GM10248 (cell line): ENCODE measurements around the gene DGLUCY.
"Not testable (repeated sequence)": the region's sequence is repeated elsewhere in the genome, so short reads cannot be mapped to it uniquely, and the experiment has no call there.

ENCODE experiments used
- CTCF ChIA-PET: fragments of 300-600 bp; sonication (Branson Sonifier 250); formaldehyde crosslinking; extraction: SDS; loops from one replicate; lab custom pipeline; 2021; ENCODE audit warnings: antibody characterized with exemption; lab: Yijun Ruan, JAX
- POLR2A ChIA-PET: fragments of 350-650 bp; sonication (Branson Sonifier 250); formaldehyde crosslinking; extraction: SDS; loops from one replicate; lab custom pipeline; 2020; ENCODE audit warnings: antibody characterized with exemption; lab: Yijun Ruan, JAX
- DNase-seq: peaks from one replicate; pipeline ENCODE4 v3.0.0; 2012; ENCODE audit errors: extremely low spot score
- CTCF ChIP-seq: IDR thresholded peaks from 2 replicates; pipeline ENCODE4 v1.5.1; 2012; ENCODE audit warnings: mild to moderate bottlenecking, low read depth; ENCODE audit errors: extremely low read depth, missing control alignments, control extremely low read depth

The DGLUCY gene

GRCh38 chr14:91119556-91120311, 5.9 kb downstream of the DGLUCY start:
- TF ChIP-seq CTCF = no peak
- no peak for DNase-seq
- ChIA-PET POLR2A (no interaction called here), CTCF (interaction anchor here (1.2 to 2.6 kb wide), 3 partner anchors 19 to 58 kb away, joined by 3 to 9 read pairs (median 5); no protein-coding TSS in a partner anchor)

- CTCF ChIA-PET = no interaction called here
- POLR2A ChIA-PET = no interaction called here
- DNase-seq = no peak
- no peak for TF ChIP-seq CTCF
These were observed 9.3 kb downstream of the DGLUCY start for GRCh38 chr14:91123201-91123600.

GRCh38 chr14:91124406-91125270, 10.8 kb downstream of the DGLUCY start:
- CTCF ChIA-PET = interaction anchor here (2.0 to 3.6 kb wide), 2 partner anchors 12 to 14 kb away, joined by 4 to 12 read pairs; no protein-coding TSS in a partner anchor
- DNase-seq, POLR2A ChIA-PET: not testable (repeated sequence)

- TF ChIP-seq CTCF = no peak
- ChIA-PET POLR2A (interaction anchor here (0.5 kb wide), 1 partner anchor 10 kb away, joined by 6 read pairs; no protein-coding TSS in a partner anchor), CTCF (interaction anchor here (2.0 to 3.6 kb wide), 2 partner anchors 11 to 13 kb away, joined by 4 to 12 read pairs; no protein-coding TSS in a partner anchor)
- DNase-seq = no peak
These were observed 11.4 kb downstream of the DGLUCY start for GRCh38 chr14:91125271-91125660.

GRCh38 chr14:91125801-91126200, 11.9 kb downstream of the DGLUCY start:
- CTCF ChIA-PET = interaction anchor here (2.0 to 3.6 kb wide), 2 partner anchors 11 to 13 kb away, joined by 4 to 12 read pairs; no protein-coding TSS in a partner anchor

GRCh38 chr14:91126761-91127160, 12.9 kb downstream of the DGLUCY start:
- ChIA-PET POLR2A (interaction anchor here (0.7 kb wide), 1 partner anchor 261 kb away, joined by 6 read pairs; no protein-coding TSS in a partner anchor), CTCF (interaction anchor here (1.2 to 3.6 kb wide), 3 partner anchors 10 to 47 kb away, joined by 3 to 12 read pairs (median 4); no protein-coding TSS in a partner anchor)
- no peak for DNase-seq
- TF ChIP-seq CTCF = no peak

More at GRCh38 chr14:91125801-91126200, 11.9 kb downstream of the DGLUCY start:
- no peak for TF ChIP-seq CTCF
- POLR2A ChIA-PET = interaction anchor here (0.5 kb wide), 1 partner anchor 11 kb away, joined by 6 read pairs; no protein-coding TSS in a partner anchor
- no peak for DNase-seq
